Suprapubic skin (tissue), 4 donors: ENCODE measurements around the gene PDE8A. TPM values are rescaled to one million over a fixed set of nuclear protein-coding genes. Genes with fewer than 3 reads are reported as not detected.

Experiments used
- DNase-seq, 2 donors: peaks; one replicate each; pipeline ENCODE4 v3.0.0-alpha.2; 2019; ENCODE audit warnings: low spot score in 2 of 2
- H3K27ac ChIP-seq: fragments of 200-600 bp; sonication (generic); one replicate; pipeline ENCODE4 v1.5.1; 2019
- H3K27me3 ChIP-seq: fragments of 200-600 bp; sonication (generic); one replicate; pipeline ENCODE4 v1.5.1; 2019
- H3K36me3 ChIP-seq: fragments of 200-600 bp; sonication (generic); one replicate; pipeline ENCODE4 v1.5.1; 2019
- H3K4me1 ChIP-seq: fragments of 200-600 bp; sonication (generic); one replicate; pipeline ENCODE4 v1.5.1; 2019
- H3K4me3 ChIP-seq: fragments of 200-600 bp; sonication (generic); one replicate; pipeline ENCODE4 v1.5.1; 2019; ENCODE audit warnings: mild to moderate bottlenecking
- H3K9me3 ChIP-seq: fragments of 200-600 bp; sonication (generic); one replicate; pipeline ENCODE4 v1.5.1; 2019
- EP300 ChIP-seq: sonication (generic); formaldehyde crosslinking; IDR thresholded peaks from one replicate; pipeline ENCODE4 v1.6.1; 2017; ENCODE audit warnings: antibody characterized with exemption
- POLR2A ChIP-seq, 2 donors: fragments of 450-650 bp; IDR thresholded peaks; one replicate each; pipeline ENCODE4 v1.6.1; 2017; ENCODE audit warnings: antibody characterized with exemption in 2 of 2, mild to moderate bottlenecking in 2 of 2, moderate library complexity in 2 of 2
- POLR2AphosphoS5 ChIP-seq, 3 donors: sonication (generic); formaldehyde crosslinking; IDR thresholded peaks; one replicate each; pipeline ENCODE4 v1.6.1; 2017; ENCODE audit warnings: antibody characterized with exemption in 3 of 3
- WGBS: methylation state at CpG from one replicate; pipeline ENCODE4 v1.1.5; 2018; 5-methylcytosine and 5-hydroxymethylcytosine counted together
- total RNA-seq, 4 donors: library from RNA; depleted of rRNA; stranded (reverse); fragments of >200 nt; gene quantifications; one replicate each; pipeline ENCODE4 v1.1.0, GENCODE V29; 2016
- TF ChIP-seq, protein P1 (sequence below), 2 donors: fragments of 200-600 bp in 1 of 2; fragments of 450-650 bp in 1 of 2; sonication (generic) in 1 of 2; IDR thresholded peaks; one replicate each; pipeline ENCODE4 v1.5.1; 2016 to 2019; ENCODE audit warnings: antibody characterized with exemption in 2 of 2, mild to moderate bottlenecking in 1 of 2, moderate library complexity in 1 of 2

PDE8A gene
- total RNA-seq, 4 donors from 2014 or later, result 15.3 to 48.5 (median 19.0) TPM

DNA sequence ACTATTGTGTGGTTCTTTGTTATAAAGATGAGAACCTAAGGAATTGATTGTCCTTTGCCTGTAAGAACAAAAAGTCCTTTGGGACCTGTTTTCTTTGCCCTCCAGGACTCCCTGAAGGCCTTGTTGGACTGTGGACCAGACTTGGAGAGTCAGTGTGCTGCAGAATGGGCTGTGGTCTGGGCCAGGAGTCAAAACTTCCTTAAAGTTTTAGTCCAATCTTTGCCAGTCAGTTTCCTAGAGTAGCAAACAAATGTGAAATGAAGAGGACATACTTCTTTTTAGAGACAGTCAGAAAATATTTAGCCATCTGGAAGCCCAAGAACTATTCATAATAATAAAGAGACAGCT, 45.4 kb downstream of the PDE8A start:
- H3K27ac ChIP-seq, result no peak overlapping the region

DNA sequence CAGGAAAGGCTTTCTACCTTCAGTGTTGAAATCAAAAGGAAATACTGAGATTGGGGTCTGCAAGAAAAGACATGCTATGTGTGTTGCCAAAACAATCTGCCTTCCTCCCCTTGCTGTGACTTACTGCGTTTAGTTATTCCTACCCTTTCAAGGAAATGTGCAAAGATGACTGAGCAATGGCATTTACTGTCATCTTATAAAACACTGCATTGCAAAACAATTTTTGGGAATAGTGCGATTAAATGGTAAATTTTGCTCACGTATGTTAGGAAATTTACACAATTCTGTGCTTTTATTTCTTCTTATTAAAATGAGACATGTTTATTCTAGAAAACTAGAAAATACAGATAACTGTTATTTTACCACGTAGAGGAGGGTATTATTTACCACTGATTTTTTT, 45.8 kb downstream of the PDE8A start:
- Histone ChIP-seq H3K4me1 (peaks cover 49% of the 10 kb centered on the region), H3K27ac (no peak overlapping the region), H3K27me3 (no peaks in the 10 kb centered on the region), H3K4me3 (no peak overlapping the region), H3K36me3 (no peaks in the 10 kb centered on the region), H3K9me3 (no peaks in the 10 kb centered on the region)
- DNase-seq, result no peak
- WGBS, result 85% methylated on average over 4 of the region's 4 CpGs
- no peak for TF ChIP-seq POLR2A (IDR thresholded peaks at IDR 0.05)
- no peak for TF ChIP-seq EP300
- TF ChIP-seq, protein P1, sequence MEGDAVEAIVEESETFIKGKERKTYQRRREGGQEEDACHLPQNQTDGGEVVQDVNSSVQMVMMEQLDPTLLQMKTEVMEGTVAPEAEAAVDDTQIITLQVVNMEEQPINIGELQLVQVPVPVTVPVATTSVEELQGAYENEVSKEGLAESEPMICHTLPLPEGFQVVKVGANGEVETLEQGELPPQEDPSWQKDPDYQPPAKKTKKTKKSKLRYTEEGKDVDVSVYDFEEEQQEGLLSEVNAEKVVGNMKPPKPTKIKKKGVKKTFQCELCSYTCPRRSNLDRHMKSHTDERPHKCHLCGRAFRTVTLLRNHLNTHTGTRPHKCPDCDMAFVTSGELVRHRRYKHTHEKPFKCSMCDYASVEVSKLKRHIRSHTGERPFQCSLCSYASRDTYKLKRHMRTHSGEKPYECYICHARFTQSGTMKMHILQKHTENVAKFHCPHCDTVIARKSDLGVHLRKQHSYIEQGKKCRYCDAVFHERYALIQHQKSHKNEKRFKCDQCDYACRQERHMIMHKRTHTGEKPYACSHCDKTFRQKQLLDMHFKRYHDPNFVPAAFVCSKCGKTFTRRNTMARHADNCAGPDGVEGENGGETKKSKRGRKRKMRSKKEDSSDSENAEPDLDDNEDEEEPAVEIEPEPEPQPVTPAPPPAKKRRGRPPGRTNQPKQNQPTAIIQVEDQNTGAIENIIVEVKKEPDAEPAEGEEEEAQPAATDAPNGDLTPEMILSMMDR (IDR thresholded peaks at IDR 0.05), result no peak
- no peak for TF ChIP-seq POLR2AphosphoS5 (IDR thresholded peaks at IDR 0.05)

More for the DNA sequence above, 45.4 kb downstream of the PDE8A start:
- no peak for TF ChIP-seq POLR2AphosphoS5 (IDR thresholded peaks at IDR 0.05)
- no peak for TF ChIP-seq POLR2A (IDR thresholded peaks at IDR 0.05)
- no peak for TF ChIP-seq EP300
- TF ChIP-seq, protein P1 (IDR thresholded peaks at IDR 0.05), result no peak
- Histone ChIP-seq H3K4me3 (no peak overlapping the region), H3K36me3 (no peaks in the 10 kb centered on the region), H3K9me3 (no peaks in the 10 kb centered on the region), H3K27me3 (no peaks in the 10 kb centered on the region), H3K4me1 (peaks cover 47% of the 10 kb centered on the region)
- DNase-seq, result no peak

DNA sequence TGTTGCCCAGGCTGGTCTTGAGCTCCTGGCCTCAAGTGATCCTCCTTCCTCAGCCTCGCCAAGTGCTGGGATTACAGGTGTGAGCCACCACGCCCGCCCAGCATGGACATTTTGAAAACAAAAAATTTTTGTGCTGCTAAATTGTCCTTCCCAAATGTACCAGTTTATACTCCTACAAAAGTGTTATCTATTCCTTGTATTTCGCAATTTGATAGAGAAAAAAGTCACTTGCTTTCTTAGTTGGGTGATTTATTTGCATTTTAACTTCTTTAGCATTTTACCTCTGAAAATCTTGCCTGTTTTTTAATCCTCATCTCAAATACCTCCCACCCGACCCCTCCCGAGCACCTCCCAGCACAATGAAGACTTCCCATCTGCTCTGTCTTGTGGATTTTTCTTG, 46.8 kb downstream of the PDE8A start:
- Histone ChIP-seq H3K4me3 (no peak overlapping the region), H3K27me3 (no peaks in the 10 kb centered on the region), H3K27ac (no peak overlapping the region), H3K9me3 (no peaks in the 10 kb centered on the region), H3K36me3 (no peaks in the 10 kb centered on the region), H3K4me1 (peaks cover 45% of the 10 kb centered on the region)
- 76% methylated on average over 6 of the region's 6 CpGs for WGBS
- TF ChIP-seq POLR2A (IDR thresholded peaks at IDR 0.05) (no peak), EP300 (no peak), POLR2AphosphoS5 (IDR thresholded peaks at IDR 0.05) (no peak)
- TF ChIP-seq, protein P1 (IDR thresholded peaks at IDR 0.05), result no peak
- DNase-seq, result no peak

DNA sequence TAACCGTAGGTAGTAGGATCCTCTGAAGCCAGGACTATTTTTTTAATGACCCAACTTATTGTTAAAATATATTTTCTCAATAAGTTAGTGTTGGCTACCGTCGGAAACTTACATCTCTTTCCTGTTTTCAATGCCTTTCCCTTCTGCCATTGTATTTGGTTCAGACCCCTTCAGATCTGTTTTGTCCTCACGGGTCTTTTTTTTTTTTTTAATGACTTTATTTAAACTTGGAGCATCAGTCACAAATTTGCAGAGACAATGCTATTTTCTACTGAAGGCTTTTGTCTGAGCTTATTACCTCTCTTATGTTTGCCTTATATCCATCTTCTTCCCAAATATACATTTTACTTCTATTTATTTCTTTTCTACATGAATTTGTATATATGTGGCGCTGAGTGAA, 47.6 kb downstream of the PDE8A start:
- H3K27ac ChIP-seq, result no peak overlapping the region
- no peaks in the 10 kb centered on the region for H3K27me3 ChIP-seq
- H3K4me3 ChIP-seq, result no peak overlapping the region
- H3K9me3 ChIP-seq, result no peaks in the 10 kb centered on the region
- H3K4me1 ChIP-seq, result peaks cover 44% of the 10 kb centered on the region
- TF ChIP-seq, protein P1 (IDR thresholded peaks at IDR 0.05), result no peak
- TF ChIP-seq EP300 (no peak), POLR2A (IDR thresholded peaks at IDR 0.05) (no peak), POLR2AphosphoS5 (IDR thresholded peaks at IDR 0.05) (no peak)
- H3K36me3 ChIP-seq, result no peaks in the 10 kb centered on the region
- WGBS, result 87% methylated on average over 5 of the region's 5 CpGs
- no peak for DNase-seq

DNA sequence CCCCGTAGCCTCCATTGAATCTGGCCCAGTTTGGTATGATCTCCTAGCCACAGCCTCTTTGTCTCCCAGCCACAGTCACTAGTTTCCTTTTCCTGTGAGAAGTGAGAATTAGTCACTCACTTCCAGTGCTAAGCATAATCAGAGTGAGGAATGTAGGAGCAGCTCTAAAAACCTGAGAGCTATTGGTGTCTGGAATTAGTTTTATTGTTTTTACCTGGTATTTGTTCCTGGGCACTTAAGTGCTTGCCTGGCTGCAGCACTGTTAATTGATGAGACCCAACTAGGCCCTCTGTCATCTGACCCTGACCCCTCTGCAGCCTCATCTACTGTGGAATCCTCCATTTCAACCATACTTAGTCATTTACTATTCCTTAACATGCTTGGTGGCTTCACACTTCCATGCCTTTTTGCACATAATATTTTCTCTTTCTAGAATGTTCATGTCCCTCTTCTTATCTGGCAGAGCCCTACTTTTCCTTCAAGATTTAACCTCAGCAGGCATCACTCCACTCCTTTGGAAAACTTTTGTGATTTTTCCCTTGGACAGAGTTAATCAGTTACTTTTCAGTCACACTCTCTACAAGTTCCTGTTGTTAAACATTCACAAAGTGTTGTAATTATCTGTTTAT, 48.8 kb downstream of the PDE8A start:
- TF ChIP-seq, protein P1 (IDR thresholded peaks at IDR 0.05), result no peak
- TF ChIP-seq POLR2AphosphoS5 (IDR thresholded peaks at IDR 0.05), result no peak
- no peak for TF ChIP-seq EP300
- TF ChIP-seq POLR2A (IDR thresholded peaks at IDR 0.05), result no peak
- Histone ChIP-seq H3K4me1 (peaks cover 33% of the 10 kb centered on the region), H3K4me3 (no peak overlapping the region), H3K9me3 (no peaks in the 10 kb centered on the region), H3K36me3 (no peaks in the 10 kb centered on the region), H3K27ac (no peak overlapping the region), H3K27me3 (no peaks in the 10 kb centered on the region)
- WGBS, result 84% methylated on average over 1 of the region's 1 CpG
- no peak for DNase-seq
